ENCODE results near the gene VHLL. TPM values are rescaled to one million over a fixed set of nuclear protein-coding genes. Genes with fewer than 3 reads are reported as not detected.
"Not testable (repeated sequence)": the region's sequence is repeated elsewhere in the genome, so short reads cannot be mapped to it uniquely, and the experiment has no call there.

VHLL gene
- total RNA-seq, 4 donors from 2014 or later: 0.57 TPM; not detected in 3

- no peaks in the 10 kb centered on the region for H3K27me3 ChIP-seq
- H3K9me3 ChIP-seq: no peaks in the 10 kb centered on the region
- H3K4me3 ChIP-seq: peak overlapping the region in 3 of 4 donors; percentile 89 to 98 (median 92)
- H3K36me3 ChIP-seq: peaks cover 2 to 51% (median 26%) of the 10 kb centered on the region in 3 donors
- DNase-seq: no peak
- intact Hi-C loops (cut with DNase I): no loop called here
- H3K4me1 ChIP-seq: peaks cover 13 to 29% (median 15%) of the 10 kb centered on the region in 3 donors
- WGBS, 2 donors: 65 to 75% methylated on average over 4 of the region's 4 CpGs
- no peak overlapping the region for H3K27ac ChIP-seq
- peak in 2 of 6 experiments; percentile 2 to 26 for TF ChIP-seq CTCF (IDR thresholded peaks at IDR 0.05)
- TF ChIP-seq POLR2A (IDR thresholded peaks at IDR 0.05): no peak
These were observed 37.1 kb upstream of the VHLL start for GRCh38 chr1:156336242-156336641.

- H3K4me3 ChIP-seq; H3K9me3 ChIP-seq; H3K27me3 ChIP-seq; intact Hi-C loops (cut with DNase I); DNase-seq; H3K27ac ChIP-seq; H3K4me1 ChIP-seq: not testable (repeated sequence)
- peaks cover 28 to 96% (median 51%) of the 10 kb centered on the region in 3 donors for H3K36me3 ChIP-seq
- WGBS, 2 donors: 79 to 90% methylated on average over 9 of the region's 9 CpGs
These were observed 24.1 kb upstream of the VHLL start for GRCh38 chr1:156323179-156323578.

- H3K4me3 ChIP-seq: no peak overlapping the region
- H3K27ac ChIP-seq: no peak overlapping the region
- no peak for TF ChIP-seq CTCF (IDR thresholded peaks at IDR 0.05)
- H3K4me1 ChIP-seq: no peaks in the 10 kb centered on the region
- WGBS, 2 donors: 63 to 68% methylated on average over 3 of the region's 3 CpGs
- intact Hi-C loops (cut with DNase I): no loop called here
- H3K36me3 ChIP-seq: peaks cover 49 to 100% (median 77%) of the 10 kb centered on the region in 3 donors
- no peaks in the 10 kb centered on the region for H3K27me3 ChIP-seq
- no peak for DNase-seq
- H3K9me3 ChIP-seq: no peaks in the 10 kb centered on the region
These were observed 21.5 kb upstream of the VHLL start for GRCh38 chr1:156320560-156320959.

- intact Hi-C loops (cut with DNase I): loop anchor here (10.0 kb wide), 1 partner anchor 65 kb away; no protein-coding TSS in a partner anchor
- H3K27me3 ChIP-seq: no peaks in the 10 kb centered on the region
- H3K4me1 ChIP-seq: no peaks in the 10 kb centered on the region
- WGBS, 2 donors: 64 to 88% methylated on average over 1 of the region's 1 CpG
- TF ChIP-seq POLR2A (IDR thresholded peaks at IDR 0.05) (no peak), CTCF (IDR thresholded peaks at IDR 0.05) (peak in 4 of 6 experiments; percentile 23 to 57 (median 46))
- no peak for DNase-seq
- no peak overlapping the region for H3K27ac ChIP-seq
- no peaks in the 10 kb centered on the region for H3K9me3 ChIP-seq
- no peak overlapping the region for H3K4me3 ChIP-seq
- peaks cover 49 to 100% (median 78%) of the 10 kb centered on the region in 3 donors for H3K36me3 ChIP-seq
These were observed 20.6 kb upstream of the VHLL start for GRCh38 chr1:156319664-156320063.

GRCh38 chr1:156316909-156317308 lies 17.8 kb upstream of the VHLL start:
- no peak for DNase-seq
- no peaks in the 10 kb centered on the region for H3K4me1 ChIP-seq
- H3K36me3 ChIP-seq: peaks cover 37 to 100% (median 92%) of the 10 kb centered on the region in 3 donors
- H3K27me3 ChIP-seq: no peaks in the 10 kb centered on the region
- WGBS, 2 donors: 86 to 88% methylated on average over 7 of the region's 7 CpGs
- H3K27ac ChIP-seq: no peak overlapping the region
- intact Hi-C loops (cut with DNase I): loop anchor here (10.0 kb wide), 1 partner anchor 62 kb away; no protein-coding TSS in a partner anchor
- TF ChIP-seq CTCF (IDR thresholded peaks at IDR 0.05): no peak
- TF ChIP-seq POLR2A (IDR thresholded peaks at IDR 0.05): no peak
- no peaks in the 10 kb centered on the region for H3K9me3 ChIP-seq
- H3K4me3 ChIP-seq: no peak overlapping the region

GRCh38 chr1:156310962-156311361 lies 11.9 kb upstream of the VHLL start:
- peaks cover 28 to 100% (median 78%) of the 10 kb centered on the region in 3 donors for H3K36me3 ChIP-seq
- H3K27me3 ChIP-seq: no peaks in the 10 kb centered on the region
- H3K27ac ChIP-seq: peak overlapping the region in 1 of 4 donors; percentile 14
- no peaks in the 10 kb centered on the region for H3K9me3 ChIP-seq
- TF ChIP-seq POLR2A (IDR thresholded peaks at IDR 0.05) (no peak), CTCF (IDR thresholded peaks at IDR 0.05) (no peak)
- no peak for DNase-seq
- peaks cover 0 to 14% (median 0%) of the 10 kb centered on the region in 3 donors for H3K4me1 ChIP-seq
- 39 to 65% methylated on average over 5 to 6 of the region's 6 CpGs for WGBS, 2 donors
- intact Hi-C loops (cut with DNase I): loop anchor here (10.0 kb wide), 1 partner anchor 56 kb away; no protein-coding TSS in a partner anchor
- no peak overlapping the region for H3K4me3 ChIP-seq

Data from esophagus squamous epithelium (tissue), 5 donors.